A549 (cell line): Measurements from ENCODE around the gene METTL1. TPM values are rescaled to one million over a fixed set of nuclear protein-coding genes. Genes with fewer than 3 reads are reported as not detected.

Source experiments
- ATAC-seq, 2 experiments: fragments of 200-7000 bp in 1 of 2; fragments of >200 bp in 1 of 2; cut with Nextera tagmentation in 1 of 2; cut with Tn5 transposase in 1 of 2; 3 replicates each; pipeline versions ENCODE4 v1.8.0 to v1.9.1; 2018 to 2020; ENCODE audit warnings: mild to moderate bottlenecking in 1 of 2, moderate library complexity in 1 of 2
- CTCF ChIA-PET: fragments of 300-600 bp; sonication (Branson Sonifier 250); formaldehyde crosslinking; extraction: SDS; loops from one replicate; lab custom pipeline; 2021; ENCODE audit warnings: antibody characterized with exemption, inconsistent platforms; lab: Yijun Ruan, JAX
- POLR2A ChIA-PET: fragments of 350-600 bp; formaldehyde crosslinking; extraction: SDS; loops from one replicate; lab custom pipeline; 2021; ENCODE audit warnings: antibody characterized with exemption, inconsistent platforms; lab: Yijun Ruan, JAX
- DNase-seq, 2 experiments: peaks; one replicate each; pipeline versions ENCODE4 v3.0.0 to v3.0.0-alpha.2; 2011 to 2016; ENCODE audit warnings: low read depth in 1 of 2, low spot score in 1 of 2
- FAIRE-seq: peaks from 2 replicates; lab custom pipeline; 2011; peaks lifted over from hg19 to GRCh38; lab: Jason Lieb, UNC
- H3K27ac ChIP-seq, 2 experiments: fragments of >200 bp; sonication (Bioruptor Twin); formaldehyde crosslinking; 3 replicates each; pipeline ENCODE4 v1.5.1; 2016 to 2017
- H3K4me1 ChIP-seq: fragments of >200 bp; sonication (Bioruptor Twin); formaldehyde crosslinking; 3 replicates; pipeline ENCODE4 v1.6.1; 2016
- H3K4me2 ChIP-seq: fragments of >200 bp; sonication (Bioruptor Twin); formaldehyde crosslinking; 3 replicates; pipeline ENCODE4 v1.6.1; 2016
- H3K4me3 ChIP-seq: fragments of >200 bp; sonication (Bioruptor Twin); formaldehyde crosslinking; 3 replicates; pipeline ENCODE4 v1.5.1; 2016
- H3K9me3 ChIP-seq: fragments of >200 bp; sonication (Bioruptor Twin); formaldehyde crosslinking; 3 replicates; pipeline ENCODE4 v1.6.1; 2016
- BHLHE40 ChIP-seq: IDR thresholded peaks from 2 replicates; pipeline ENCODE4 v1.6.1; 2012; ENCODE audit warnings: low read depth, low read length, inconsistent platforms
- EP300 ChIP-seq, 2 experiments: fragments of >200 bp; sonication (Bioruptor Twin); formaldehyde crosslinking; IDR thresholded peaks; 2 replicates in 1 of 2; 3 replicates in 1 of 2; pipeline ENCODE4 v1.6.1; 2016 to 2017
- HOXA7 ChIP-seq: fragments of 250-450 bp; sonication (Bioruptor Pico); IDR thresholded peaks from 2 replicates; pipeline ENCODE4 v1.5.0; 2020; ENCODE audit warnings: mild to moderate bottlenecking, moderate library complexity
- HOXB13 ChIP-seq: fragments of 250-450 bp; sonication (Bioruptor Pico); IDR thresholded peaks from 2 replicates; pipeline ENCODE4 v1.5.0; 2020; ENCODE audit warnings: low read depth, mild to moderate bottlenecking, moderate library complexity
- JUN ChIP-seq, 2 experiments: fragments of >200 bp; sonication (Bioruptor Twin); formaldehyde crosslinking; IDR thresholded peaks; 2 replicates in 1 of 2; 3 replicates in 1 of 2; pipeline ENCODE4 v1.6.1; 2016 to 2017
- KDM5A ChIP-seq: fragments of 200-600 bp; sonication (generic); IDR thresholded peaks from 2 replicates; pipeline ENCODE4 v1.6.1; 2016; ENCODE audit warnings: antibody characterized with exemption, mild to moderate bottlenecking
- SMC3 ChIP-seq: fragments of >200 bp; sonication (Bioruptor Twin); formaldehyde crosslinking; IDR thresholded peaks from 3 replicates; pipeline ENCODE4 v1.6.1; 2018; ENCODE audit warnings: inconsistent platforms
- TFCP2L1 ChIP-seq: fragments of 250-450 bp; sonication (Bioruptor Pico); IDR thresholded peaks from 2 replicates; pipeline ENCODE4 v1.5.0; 2021; ENCODE audit warnings: mild to moderate bottlenecking
- WGBS: methylation state at CpG from one replicate; pipeline ENCODE4 v1.1.6; 2017; ENCODE audit errors: missing lambda C conversion rate; 5-methylcytosine and 5-hydroxymethylcytosine counted together
- polyA plus RNA-seq, 4 experiments: library from polyadenylated mRNA; depleted of rRNA in 3 of 4; stranded (reverse); fragments of >200 nt; fragmentation: RNase III in 1 of 4; extraction: RNeasy Plus Mini Kit Qiagen cat#74134 plus additional on column Dnase treatment in 1 of 4; gene quantifications; 2 replicates in 3 of 4; 3 replicates in 1 of 4; pipeline ENCODE4 v1.2.3, GENCODE V29; 2011 to 2017
- TF ChIP-seq, protein P1 (sequence below): IDR thresholded peaks from 2 replicates; pipeline ENCODE4 v1.6.1; 2012; ENCODE audit warnings: low read depth, borderline replicate concordance
- TF ChIP-seq, protein P2 (sequence below): fragments of 200-600 bp; sonication (generic); IDR thresholded peaks from 2 replicates; pipeline ENCODE4 v1.6.1; 2016; ENCODE audit warnings: antibody characterized with exemption, mild to moderate bottlenecking, moderate library complexity
- TF ChIP-seq, protein P3 (sequence below): fragments of >200 bp; sonication (Bioruptor Twin); formaldehyde crosslinking; IDR thresholded peaks from 3 replicates; pipeline ENCODE4 v1.6.1; 2016
- TF ChIP-seq, protein P4 (sequence below): fragments of 250-450 bp; sonication (Bioruptor Pico); IDR thresholded peaks from 2 replicates; pipeline ENCODE4 v1.5.0; 2021; ENCODE audit warnings: mild to moderate bottlenecking, moderate library complexity, borderline replicate concordance

Gene METTL1
- polyA plus RNA-seq, 2 of the 4 experiments (the other 2 are of a cell fraction): 55.2 to 60.2 TPM

DNA sequence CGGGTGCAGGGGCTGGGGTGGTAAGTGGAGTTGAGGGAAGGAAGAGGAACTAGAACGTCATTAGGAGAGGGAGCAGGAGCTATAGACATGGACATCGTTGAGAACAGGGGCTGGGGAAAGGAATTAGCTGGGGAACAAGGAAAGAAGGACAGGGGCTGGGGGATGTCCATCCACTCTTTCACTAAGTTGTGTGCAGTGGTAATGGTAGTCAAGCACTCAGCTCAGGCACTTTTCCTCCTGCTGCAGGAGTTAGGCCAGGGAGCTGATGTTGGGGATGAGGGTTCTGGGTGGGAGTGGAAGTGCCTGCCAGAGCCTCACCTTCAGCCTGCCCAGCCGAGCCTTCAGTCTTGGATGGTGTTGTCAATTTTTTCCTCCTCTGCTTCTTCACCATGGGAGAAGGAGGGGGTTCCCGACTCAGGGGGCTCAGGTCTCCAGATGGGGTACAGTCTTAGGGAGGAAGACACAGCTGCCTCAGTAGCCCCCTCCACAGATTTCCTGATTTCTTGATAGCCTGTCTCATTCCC, 42.5 kb downstream of the METTL1 start:
- H3K9me3 ChIP-seq: no peaks in the 10 kb centered on the region
- ChIA-PET POLR2A (interaction anchor here (1.0 kb wide), 1 partner anchor 15 kb away, joined by 7 read pairs; the partner anchor contains the start of gene TSPAN31), CTCF (interaction anchor here (0.7 to 13.8 kb wide), 8 partner anchors 8 to 146 kb away, joined by 3 to 242 read pairs (median 4); partner anchors contain the start of genes AGAP2, CYP27B1 and TSPAN31)
- TF ChIP-seq, protein P1, sequence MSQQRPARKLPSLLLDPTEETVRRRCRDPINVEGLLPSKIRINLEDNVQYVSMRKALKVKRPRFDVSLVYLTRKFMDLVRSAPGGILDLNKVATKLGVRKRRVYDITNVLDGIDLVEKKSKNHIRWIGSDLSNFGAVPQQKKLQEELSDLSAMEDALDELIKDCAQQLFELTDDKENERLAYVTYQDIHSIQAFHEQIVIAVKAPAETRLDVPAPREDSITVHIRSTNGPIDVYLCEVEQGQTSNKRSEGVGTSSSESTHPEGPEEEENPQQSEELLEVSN: no peak
- H3K27ac ChIP-seq: no peak overlapping the region
- H3K4me1 ChIP-seq: peaks cover 13% of the 10 kb centered on the region
- ATAC-seq (no peak), FAIRE-seq (no peak), DNase-seq (no peak)
- H3K4me3 ChIP-seq: no peak overlapping the region
- WGBS: 43% methylated on average over 5 of the region's 5 CpGs
- H3K4me2 ChIP-seq: no peak overlapping the region

DNA sequence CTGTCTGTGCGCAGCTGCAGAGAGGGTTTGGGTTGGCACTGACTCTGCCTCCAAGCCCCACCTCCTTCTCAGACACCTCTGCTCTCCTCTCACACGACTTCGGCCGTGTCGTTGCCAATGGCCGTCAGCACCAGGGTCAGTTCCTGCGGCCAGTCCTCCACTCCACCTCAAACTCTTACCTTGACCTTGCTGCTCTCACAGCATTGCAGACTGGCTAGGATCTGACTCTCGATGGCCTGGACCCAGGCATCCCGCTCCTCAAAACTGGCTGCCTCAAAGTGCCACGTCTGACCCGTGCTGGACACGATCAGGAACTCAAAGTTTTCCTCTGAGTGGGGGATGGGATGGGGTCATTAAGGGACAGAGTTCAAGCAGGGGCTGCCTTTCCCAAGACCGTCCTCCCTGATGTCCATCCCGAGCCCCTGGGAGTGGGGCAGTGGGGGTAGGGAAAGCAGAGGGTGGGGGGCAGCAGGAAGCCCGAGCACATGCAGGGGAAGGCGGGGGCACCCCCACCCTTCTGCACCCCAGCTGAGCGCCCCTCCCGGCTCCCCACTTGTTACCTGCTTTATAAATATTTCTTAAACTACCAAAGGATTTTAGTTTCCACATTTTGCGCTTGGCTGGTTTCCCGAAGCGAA, 44.0 kb downstream of the METTL1 start:
- Histone ChIP-seq H3K27ac (no peak overlapping the region), H3K9me3 (no peaks in the 10 kb centered on the region), H3K4me2 (no peak overlapping the region), H3K4me3 (no peak overlapping the region), H3K4me1 (peaks cover 18% of the 10 kb centered on the region)
- ATAC-seq (no peak), DNase-seq (no peak), FAIRE-seq (no peak)
- ChIA-PET CTCF (interaction anchor here (2.7 to 13.8 kb wide), 5 partner anchors 10 to 145 kb away, joined by 14 to 242 read pairs (median 20); partner anchors contain the start of genes AGAP2 and TSPAN31), POLR2A (no interaction called here)
- 91% methylated on average over 21 of the region's 21 CpGs for WGBS
- TF ChIP-seq, protein P2, sequence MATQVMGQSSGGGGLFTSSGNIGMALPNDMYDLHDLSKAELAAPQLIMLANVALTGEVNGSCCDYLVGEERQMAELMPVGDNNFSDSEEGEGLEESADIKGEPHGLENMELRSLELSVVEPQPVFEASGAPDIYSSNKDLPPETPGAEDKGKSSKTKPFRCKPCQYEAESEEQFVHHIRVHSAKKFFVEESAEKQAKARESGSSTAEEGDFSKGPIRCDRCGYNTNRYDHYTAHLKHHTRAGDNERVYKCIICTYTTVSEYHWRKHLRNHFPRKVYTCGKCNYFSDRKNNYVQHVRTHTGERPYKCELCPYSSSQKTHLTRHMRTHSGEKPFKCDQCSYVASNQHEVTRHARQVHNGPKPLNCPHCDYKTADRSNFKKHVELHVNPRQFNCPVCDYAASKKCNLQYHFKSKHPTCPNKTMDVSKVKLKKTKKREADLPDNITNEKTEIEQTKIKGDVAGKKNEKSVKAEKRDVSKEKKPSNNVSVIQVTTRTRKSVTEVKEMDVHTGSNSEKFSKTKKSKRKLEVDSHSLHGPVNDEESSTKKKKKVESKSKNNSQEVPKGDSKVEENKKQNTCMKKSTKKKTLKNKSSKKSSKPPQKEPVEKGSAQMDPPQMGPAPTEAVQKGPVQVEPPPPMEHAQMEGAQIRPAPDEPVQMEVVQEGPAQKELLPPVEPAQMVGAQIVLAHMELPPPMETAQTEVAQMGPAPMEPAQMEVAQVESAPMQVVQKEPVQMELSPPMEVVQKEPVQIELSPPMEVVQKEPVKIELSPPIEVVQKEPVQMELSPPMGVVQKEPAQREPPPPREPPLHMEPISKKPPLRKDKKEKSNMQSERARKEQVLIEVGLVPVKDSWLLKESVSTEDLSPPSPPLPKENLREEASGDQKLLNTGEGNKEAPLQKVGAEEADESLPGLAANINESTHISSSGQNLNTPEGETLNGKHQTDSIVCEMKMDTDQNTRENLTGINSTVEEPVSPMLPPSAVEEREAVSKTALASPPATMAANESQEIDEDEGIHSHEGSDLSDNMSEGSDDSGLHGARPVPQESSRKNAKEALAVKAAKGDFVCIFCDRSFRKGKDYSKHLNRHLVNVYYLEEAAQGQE: peak; percentile 2; the same call in 1 of the 2 replicates
- no peak for TF ChIP-seq TFCP2L1 (CRISPR knock-in tag)

DNA sequence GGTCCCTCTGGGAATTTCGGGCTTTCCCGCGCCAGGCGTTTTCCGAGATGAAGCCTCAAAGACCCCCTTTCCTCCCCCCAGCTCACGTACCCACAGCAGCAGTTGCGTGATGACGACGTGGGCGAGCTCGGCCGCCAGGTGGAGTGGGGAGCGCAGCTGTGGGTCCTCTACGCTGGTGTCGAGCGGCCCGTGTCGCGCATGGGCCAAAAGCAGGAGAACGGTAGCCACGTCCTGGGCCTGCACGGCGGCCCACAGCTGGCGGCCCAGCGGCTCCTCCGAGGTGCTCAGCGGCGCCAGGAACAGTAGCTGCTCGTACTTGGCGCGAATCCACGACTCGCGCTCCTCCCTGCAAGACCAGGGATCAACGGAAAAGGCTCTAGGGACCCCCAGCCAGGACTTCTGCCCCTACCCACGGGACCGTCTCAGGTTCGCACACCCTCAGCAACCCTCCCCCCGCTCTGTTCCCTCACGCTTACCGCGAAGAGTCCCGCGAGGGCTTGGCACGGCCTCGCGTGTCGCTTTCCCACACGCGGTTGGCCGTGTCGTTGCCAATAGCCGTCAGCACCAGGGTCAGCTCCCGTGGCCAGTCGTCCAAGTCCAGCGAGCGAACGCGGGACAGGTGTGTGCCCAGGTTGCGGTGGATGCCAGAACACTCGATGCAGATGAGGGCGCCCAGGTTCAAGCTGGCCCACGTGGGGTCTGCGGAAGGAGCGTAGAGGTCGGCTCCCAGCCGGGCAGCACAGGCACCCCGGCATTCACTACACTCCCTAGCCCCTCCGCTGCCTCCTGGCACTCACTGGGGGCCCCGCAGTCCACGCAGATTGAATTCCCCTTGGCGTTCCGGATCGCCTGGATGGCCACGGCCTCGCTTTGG, 44.8 kb downstream of the METTL1 start:
- WGBS: 84% methylated on average over 64 of the region's 76 CpGs
- TF ChIP-seq EP300 (IDR thresholded peaks at IDR 0.05) (no peak), JUN (IDR thresholded peaks at IDR 0.05) (0 out of 5 replicates have a peak, but pooled peaks of 1 of the 2 experiments have one; percentile 5), TFCP2L1 (CRISPR knock-in tag) (peak; percentile 55; the same call in 1 of the 2 replicates), HOXB13 (peak; percentile 5; the same call in 1 of the 2 replicates), BHLHE40 (no peak), HOXA7 (CRISPR knock-in tag) (no peak), SMC3 (no peak), KDM5A (no peak)
- TF ChIP-seq, protein P3, sequence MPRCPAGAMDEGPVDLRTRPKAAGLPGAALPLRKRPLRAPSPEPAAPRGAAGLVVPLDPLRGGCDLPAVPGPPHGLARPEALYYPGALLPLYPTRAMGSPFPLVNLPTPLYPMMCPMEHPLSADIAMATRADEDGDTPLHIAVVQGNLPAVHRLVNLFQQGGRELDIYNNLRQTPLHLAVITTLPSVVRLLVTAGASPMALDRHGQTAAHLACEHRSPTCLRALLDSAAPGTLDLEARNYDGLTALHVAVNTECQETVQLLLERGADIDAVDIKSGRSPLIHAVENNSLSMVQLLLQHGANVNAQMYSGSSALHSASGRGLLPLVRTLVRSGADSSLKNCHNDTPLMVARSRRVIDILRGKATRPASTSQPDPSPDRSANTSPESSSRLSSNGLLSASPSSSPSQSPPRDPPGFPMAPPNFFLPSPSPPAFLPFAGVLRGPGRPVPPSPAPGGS: no peak
- TF ChIP-seq, protein P4, sequence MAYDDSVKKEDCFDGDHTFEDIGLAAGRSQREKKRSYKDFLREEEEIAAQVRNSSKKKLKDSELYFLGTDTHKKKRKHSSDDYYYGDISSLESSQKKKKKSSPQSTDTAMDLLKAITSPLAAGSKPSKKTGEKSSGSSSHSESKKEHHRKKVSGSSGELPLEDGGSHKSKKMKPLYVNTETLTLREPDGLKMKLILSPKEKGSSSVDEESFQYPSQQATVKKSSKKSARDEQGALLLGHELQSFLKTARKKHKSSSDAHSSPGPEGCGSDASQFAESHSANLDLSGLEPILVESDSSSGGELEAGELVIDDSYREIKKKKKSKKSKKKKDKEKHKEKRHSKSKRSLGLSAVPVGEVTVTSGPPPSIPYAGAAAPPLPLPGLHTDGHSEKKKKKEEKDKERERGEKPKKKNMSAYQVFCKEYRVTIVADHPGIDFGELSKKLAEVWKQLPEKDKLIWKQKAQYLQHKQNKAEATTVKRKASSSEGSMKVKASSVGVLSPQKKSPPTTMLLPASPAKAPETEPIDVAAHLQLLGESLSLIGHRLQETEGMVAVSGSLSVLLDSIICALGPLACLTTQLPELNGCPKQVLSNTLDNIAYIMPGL: no peak
- TF ChIP-seq, protein P1: peak; percentile 87
- TF ChIP-seq, protein P2: peak; percentile 73
- H3K27ac ChIP-seq: peak overlapping the region; percentile 97 to 98
- H3K4me1 ChIP-seq: peaks cover 18% of the 10 kb centered on the region
- ChIA-PET CTCF (interaction anchor here (0.6 to 13.8 kb wide), 16 partner anchors 10 to 545 kb away, joined by 3 to 242 read pairs (median 7); partner anchors contain the start of genes AGAP2, DTX3, OS9 and TSPAN31), POLR2A (interaction anchor here (1.4 to 1.9 kb wide), 4 partner anchors 8 to 34 kb away, joined by 3 to 14 read pairs (median 4); partner anchors contain the start of gene CDK4)
- H3K4me3 ChIP-seq: peak overlapping the region; percentile 96
- H3K4me2 ChIP-seq: peak overlapping the region; percentile 99
- ATAC-seq (peak; percentile 20 to 35), DNase-seq (no peak), FAIRE-seq (no peak)
- no peaks in the 10 kb centered on the region for H3K9me3 ChIP-seq
